ENCODE results near the gene DR1.

DNA sequence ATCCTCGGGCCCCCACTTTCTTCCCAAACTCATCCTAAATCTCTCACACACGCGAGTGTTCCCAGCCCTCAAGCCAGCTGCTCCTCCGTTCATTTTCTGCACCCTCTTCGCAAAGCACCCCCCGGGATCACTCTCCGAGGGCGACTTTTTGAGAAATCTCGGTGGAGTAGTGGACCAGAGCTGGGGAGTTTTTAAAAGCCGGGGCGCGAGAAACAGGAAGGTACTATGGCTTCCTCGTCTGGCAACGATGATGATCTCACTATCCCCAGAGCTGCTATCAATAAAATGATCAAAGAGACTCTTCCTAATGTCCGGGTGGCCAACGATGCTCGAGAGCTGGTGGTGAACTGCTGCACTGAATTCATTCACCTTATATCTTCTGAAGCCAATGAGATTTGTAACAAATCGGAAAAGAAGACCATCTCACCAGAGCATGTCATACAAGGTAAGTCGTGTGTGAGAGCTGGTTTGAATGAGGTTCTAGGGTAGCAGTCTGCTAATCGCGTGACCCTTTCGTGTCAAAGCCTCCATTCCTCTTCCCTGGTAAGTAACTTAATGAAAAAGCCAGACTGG, 800 bp downstream of the DR1 start:
- TF ChIP-seq EZH2 (IDR thresholded peaks at IDR 0.05; ENCODE audit: insufficient read depth, poor library complexity, severe bottlenecking): no peak
- no peak for TF ChIP-seq EZH2phosphoT487 (IDR thresholded peaks at IDR 0.05; ENCODE audit: insufficient read depth, low read depth)
